HFF-Myc (cell line): Measurements from ENCODE around the gene FBXL12.

Experiments
- DNase-seq: peaks from one replicate; pipeline ENCODE4 v3.0.0-alpha.2; 2011; ENCODE audit warnings: low read depth; ENCODE audit errors: extremely low read depth
- H3K4me3 ChIP-seq: replicated peaks from 2 replicates; pipeline ENCODE4 v1.5.1; 2011; ENCODE audit warnings: low read depth, mild to moderate bottlenecking, control low read depth, low read length
- TF ChIP-seq, protein P1 (sequence below): IDR thresholded peaks from 2 replicates; pipeline ENCODE4 v1.5.1; 2012; ENCODE audit warnings: mild to moderate bottlenecking, low read depth, low read length, control low read depth; ENCODE audit errors: missing control alignments

The FBXL12 gene

DNA sequence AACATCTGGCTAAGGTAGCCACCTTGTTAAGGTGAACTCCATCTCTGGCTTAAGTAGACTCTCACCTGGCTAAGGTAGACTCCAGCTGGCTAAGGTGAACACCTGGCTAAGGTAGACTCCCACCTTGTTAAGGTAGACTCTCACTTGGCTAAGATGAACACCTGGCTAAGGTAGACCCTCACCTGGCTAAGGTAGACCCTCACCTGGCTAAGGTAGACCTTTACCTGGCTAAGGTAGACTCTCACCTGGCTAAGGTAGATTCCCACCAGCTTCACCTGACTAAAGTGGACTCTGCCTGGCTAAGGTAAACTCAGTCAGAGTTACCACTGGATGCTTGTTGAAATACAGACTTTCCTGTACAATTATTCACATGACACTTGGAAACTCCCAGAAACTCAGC, 39.9 kb upstream of the FBXL12 start:
- TF ChIP-seq, protein P1, sequence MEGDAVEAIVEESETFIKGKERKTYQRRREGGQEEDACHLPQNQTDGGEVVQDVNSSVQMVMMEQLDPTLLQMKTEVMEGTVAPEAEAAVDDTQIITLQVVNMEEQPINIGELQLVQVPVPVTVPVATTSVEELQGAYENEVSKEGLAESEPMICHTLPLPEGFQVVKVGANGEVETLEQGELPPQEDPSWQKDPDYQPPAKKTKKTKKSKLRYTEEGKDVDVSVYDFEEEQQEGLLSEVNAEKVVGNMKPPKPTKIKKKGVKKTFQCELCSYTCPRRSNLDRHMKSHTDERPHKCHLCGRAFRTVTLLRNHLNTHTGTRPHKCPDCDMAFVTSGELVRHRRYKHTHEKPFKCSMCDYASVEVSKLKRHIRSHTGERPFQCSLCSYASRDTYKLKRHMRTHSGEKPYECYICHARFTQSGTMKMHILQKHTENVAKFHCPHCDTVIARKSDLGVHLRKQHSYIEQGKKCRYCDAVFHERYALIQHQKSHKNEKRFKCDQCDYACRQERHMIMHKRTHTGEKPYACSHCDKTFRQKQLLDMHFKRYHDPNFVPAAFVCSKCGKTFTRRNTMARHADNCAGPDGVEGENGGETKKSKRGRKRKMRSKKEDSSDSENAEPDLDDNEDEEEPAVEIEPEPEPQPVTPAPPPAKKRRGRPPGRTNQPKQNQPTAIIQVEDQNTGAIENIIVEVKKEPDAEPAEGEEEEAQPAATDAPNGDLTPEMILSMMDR = no peak
- no peak overlapping the region for H3K4me3 ChIP-seq
- no peak for DNase-seq

DNA sequence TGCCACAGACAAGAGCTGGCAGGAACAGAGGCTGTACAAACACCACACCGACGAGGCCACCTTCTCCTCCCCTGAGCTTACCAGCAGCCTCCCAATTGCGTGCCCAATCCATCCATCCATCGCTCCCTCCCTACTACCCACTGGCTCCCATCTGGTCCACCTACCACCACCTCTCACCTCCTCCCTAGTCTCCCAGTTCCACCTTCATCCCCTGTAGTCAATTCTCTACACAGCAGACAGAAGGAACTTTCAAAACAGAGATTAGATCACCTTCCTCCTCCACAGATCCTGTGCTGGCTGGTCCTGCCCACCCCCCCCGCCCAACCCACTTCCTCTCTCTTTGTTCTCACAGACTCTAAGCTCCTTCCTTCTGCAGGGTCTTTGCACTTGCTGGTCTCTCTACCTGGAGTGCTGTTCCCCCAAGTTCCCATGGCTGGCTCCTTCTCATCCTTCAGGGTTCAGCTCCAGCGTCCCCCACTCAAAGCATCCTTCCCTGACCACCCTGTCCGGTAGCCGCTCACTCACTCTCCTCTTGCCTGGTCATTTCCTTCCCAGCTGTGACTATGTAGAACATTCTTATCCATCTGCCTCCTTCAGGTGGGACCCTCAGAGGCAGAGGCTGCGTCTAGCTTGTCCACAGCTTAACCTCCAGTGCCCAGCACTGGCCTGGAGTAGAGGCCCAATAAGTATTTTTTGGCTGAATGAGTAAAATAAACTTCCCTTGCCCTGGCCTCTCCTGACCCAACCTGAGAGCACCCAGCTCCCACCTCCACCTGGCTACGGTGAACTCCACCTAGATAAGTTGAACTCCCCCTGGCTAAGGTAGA, 39.3 kb upstream of the FBXL12 start:
- TF ChIP-seq, protein P1 = no peak
- H3K4me3 ChIP-seq = no peak overlapping the region
- no peak for DNase-seq

DNA sequence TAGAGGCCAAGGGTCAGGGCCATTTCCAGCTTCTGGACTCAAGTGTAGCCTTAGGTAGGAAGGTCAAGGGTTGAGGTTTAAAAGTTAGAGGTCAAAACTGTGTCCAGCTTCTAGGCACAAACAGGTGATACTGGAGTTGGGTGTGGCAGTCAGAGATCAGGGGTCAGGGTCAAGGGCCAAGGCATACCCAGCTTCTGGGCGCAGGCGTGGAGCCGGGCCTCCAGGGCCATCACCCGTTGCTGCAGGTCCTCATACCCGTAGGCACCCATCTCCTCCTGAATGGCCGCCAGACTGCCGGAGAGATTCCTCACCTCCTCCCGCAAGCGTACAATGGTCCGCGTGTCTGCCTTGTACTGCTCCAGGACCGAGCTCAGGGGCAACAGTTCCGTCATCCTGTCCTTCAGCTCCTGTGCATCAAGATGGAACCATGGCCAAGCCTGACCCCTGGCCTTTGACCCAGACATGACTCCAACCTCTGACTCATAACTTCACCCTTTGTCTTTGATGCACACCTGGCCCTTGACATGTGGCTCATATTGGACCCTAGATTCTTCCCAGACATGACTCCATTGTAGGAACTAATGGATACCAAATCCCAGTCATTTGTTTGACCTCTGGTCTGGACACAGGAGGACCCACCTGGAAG, 38.3 kb upstream of the FBXL12 start:
- TF ChIP-seq, protein P1 = no peak
- DNase-seq = no peak

DNA sequence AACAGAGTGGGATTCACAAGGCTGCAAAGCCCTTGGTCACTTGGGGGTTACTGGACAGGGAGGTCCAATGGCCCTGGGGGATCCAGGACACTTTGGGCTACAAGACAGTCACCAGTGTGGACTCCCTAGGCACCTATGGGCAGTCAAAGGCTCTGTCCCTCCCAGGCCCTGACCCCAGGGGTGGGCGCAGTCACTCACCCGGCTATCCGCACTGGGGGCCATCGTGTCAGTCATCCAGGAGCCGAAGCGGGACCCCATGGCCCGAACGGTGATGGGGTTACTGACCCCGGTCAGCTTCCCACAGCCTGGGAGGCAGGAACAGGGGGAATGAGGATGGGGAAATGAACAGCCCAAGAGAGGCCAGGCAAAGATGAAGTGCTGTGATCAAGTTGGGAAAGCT, 37.7 kb upstream of the FBXL12 start:
- no peak for DNase-seq
- TF ChIP-seq, protein P1 = no peak
- no peak overlapping the region for H3K4me3 ChIP-seq

More for the DNA sequence above, 38.3 kb upstream of the FBXL12 start:
- no peak overlapping the region for H3K4me3 ChIP-seq

DNA sequence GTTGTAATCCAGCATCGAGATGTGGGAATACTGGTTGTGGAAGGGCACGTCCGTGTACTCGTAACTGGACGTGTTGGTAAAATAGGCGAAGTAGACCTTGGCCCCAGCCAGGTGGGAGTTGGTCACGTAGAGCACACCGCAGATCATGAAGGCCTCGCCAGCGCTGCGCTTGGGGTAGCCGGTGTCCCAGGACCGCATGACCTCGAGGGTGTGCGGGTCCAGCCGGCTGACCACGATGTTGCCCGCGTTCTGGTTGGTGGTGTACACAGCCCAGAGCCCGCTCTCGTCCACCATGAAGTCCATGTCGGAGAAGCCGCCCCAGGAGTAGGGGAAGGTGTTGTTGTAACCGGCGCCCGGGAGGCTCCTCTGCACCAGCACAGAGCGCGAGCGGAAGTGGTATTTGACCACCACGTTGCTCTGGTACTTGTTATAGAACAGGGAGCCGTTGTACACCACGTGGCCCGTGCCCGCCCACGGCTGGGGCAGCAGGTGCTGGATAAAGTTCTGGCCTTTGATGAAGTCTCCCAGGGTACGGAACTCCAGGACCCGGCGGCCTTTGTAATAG, 35.5 kb upstream of the FBXL12 start:
- TF ChIP-seq, protein P1 = no peak
- no peak for DNase-seq
- no peak overlapping the region for H3K4me3 ChIP-seq

DNA sequence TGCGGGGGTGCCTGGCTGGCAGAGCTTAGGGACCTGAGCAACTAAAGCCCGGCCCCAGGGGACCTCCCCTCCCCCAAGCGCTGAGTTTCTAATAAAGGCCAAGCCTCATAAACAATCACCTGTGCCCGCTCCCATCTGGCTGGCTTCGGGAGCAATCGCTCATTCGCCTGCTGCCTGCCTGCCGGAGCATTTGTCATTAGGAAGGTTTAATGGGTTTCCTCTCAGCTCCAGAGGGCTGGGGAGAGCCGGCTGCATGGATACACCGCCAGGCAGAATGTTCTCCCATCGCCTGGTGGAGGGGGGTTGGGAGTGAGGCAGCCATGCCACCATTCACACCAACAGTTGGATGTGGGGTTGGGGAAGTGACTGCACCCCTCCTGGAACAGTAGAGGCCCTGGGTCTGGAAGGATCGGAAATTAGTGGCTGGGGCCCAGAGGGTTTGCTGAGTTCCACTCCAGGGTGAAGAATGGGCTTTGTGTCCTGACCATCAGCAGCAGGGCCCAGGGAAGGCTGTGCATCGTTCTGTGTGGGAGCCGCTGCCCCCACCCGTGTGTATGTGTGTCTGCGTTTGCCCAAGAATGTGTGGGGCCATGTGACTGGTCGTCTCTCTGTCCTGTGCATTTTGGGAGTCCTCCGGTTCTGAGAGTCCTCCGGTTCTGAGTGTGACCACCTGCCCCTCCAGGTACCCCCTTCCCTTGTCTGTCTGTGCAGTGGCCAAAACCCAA, 31.5 kb upstream of the FBXL12 start:
- H3K4me3 ChIP-seq = no peak overlapping the region
- DNase-seq = no peak
- TF ChIP-seq, protein P1 = no peak
